MM.1S (cell line): Measurements from ENCODE around the gene BRIX1.

Source experiments
- DNase-seq: peaks from one replicate; pipeline ENCODE4 v3.0.0-alpha.2; 2015
- H2AFZ ChIP-seq: fragments of 300-600 bp; sonication (generic); 2 replicates; pipeline ENCODE4 v1.6.0; 2016; ENCODE audit warnings: antibody characterized with exemption, low read length
- H3F3A ChIP-seq: fragments of 300-600 bp; sonication (generic); 2 replicates; pipeline ENCODE4 v1.6.1; 2016; ENCODE audit warnings: mild to moderate bottlenecking, antibody characterized with exemption, low read length, moderate library complexity, mixed read lengths; ENCODE audit not compliant: insufficient read depth
- H3K27ac ChIP-seq: fragments of 300-600 bp; sonication (generic); 2 replicates; pipeline ENCODE4 v1.5.1; 2016; ENCODE audit warnings: mild to moderate bottlenecking, low read length
- H3K27me3 ChIP-seq: fragments of 300-600 bp; sonication (generic); replicated peaks from 2 replicates; pipeline ENCODE4 v1.6.0; 2016; ENCODE audit warnings: low read length; ENCODE audit not compliant: insufficient read depth
- H3K36me3 ChIP-seq: fragments of 300-600 bp; sonication (generic); replicated peaks from 2 replicates; pipeline ENCODE4 v1.6.1; 2016; ENCODE audit warnings: mild to moderate bottlenecking, low read length, mixed read lengths; ENCODE audit not compliant: insufficient read depth
- H3K4me1 ChIP-seq: fragments of 300-600 bp; sonication (generic); 2 replicates; pipeline ENCODE4 v1.6.1; 2016; ENCODE audit warnings: low read length, mixed read lengths
- H3K4me2 ChIP-seq: fragments of 300-600 bp; sonication (generic); 2 replicates; pipeline ENCODE4 v1.6.0; 2016; ENCODE audit warnings: low read depth, low read length
- H3K4me3 ChIP-seq: fragments of 300-600 bp; sonication (generic); 2 replicates; pipeline ENCODE4 v1.5.1; 2016; ENCODE audit warnings: low read length, mixed read lengths
- H3K79me2 ChIP-seq: fragments of 300-600 bp; sonication (generic); 2 replicates; pipeline ENCODE4 v1.6.1; 2016; ENCODE audit warnings: mixed run types, low read length, mixed read lengths
- H3K9ac ChIP-seq: fragments of 300-600 bp; sonication (generic); 2 replicates; pipeline ENCODE4 v1.6.1; 2016; ENCODE audit warnings: low read length, mixed read lengths
- H3K9me2 ChIP-seq: fragments of 300-600 bp; sonication (generic); replicated peaks from 2 replicates; pipeline ENCODE4 v1.6.1; 2016; ENCODE audit warnings: mild to moderate bottlenecking, low read length, mixed read lengths; ENCODE audit not compliant: insufficient read depth
- H3K9me3 ChIP-seq: fragments of 300-600 bp; sonication (generic); replicated peaks from 2 replicates; pipeline ENCODE4 v1.6.1; 2016; ENCODE audit warnings: mild to moderate bottlenecking, low read length, mixed read lengths; ENCODE audit not compliant: insufficient read depth
- H4K20me1 ChIP-seq: fragments of 300-600 bp; sonication (generic); 2 replicates; pipeline ENCODE4 v1.6.1; 2016; ENCODE audit warnings: mild to moderate bottlenecking, low read length, moderate library complexity, mixed read lengths; ENCODE audit not compliant: insufficient read depth
- CTCF ChIP-seq: fragments of 300-600 bp; sonication (generic); IDR thresholded peaks from 2 replicates; pipeline ENCODE4 v1.5.1; 2016; ENCODE audit warnings: antibody characterized with exemption, low read length, mixed read lengths
- EZH2 ChIP-seq: fragments of 300-600 bp; sonication (generic); optimal IDR thresholded peaks from 2 replicates; pipeline ENCODE3; 2017; ENCODE audit warnings: low read depth, mild to moderate bottlenecking, antibody characterized with exemption, low read length, mixed read lengths
- EZH2phosphoT487 ChIP-seq: fragments of 300-600 bp; sonication (generic); IDR thresholded peaks from 2 replicates; pipeline ENCODE4 v1.6.1; 2018; ENCODE audit warnings: antibody characterized with exemption, low read length

The BRIX1 gene

DNA sequence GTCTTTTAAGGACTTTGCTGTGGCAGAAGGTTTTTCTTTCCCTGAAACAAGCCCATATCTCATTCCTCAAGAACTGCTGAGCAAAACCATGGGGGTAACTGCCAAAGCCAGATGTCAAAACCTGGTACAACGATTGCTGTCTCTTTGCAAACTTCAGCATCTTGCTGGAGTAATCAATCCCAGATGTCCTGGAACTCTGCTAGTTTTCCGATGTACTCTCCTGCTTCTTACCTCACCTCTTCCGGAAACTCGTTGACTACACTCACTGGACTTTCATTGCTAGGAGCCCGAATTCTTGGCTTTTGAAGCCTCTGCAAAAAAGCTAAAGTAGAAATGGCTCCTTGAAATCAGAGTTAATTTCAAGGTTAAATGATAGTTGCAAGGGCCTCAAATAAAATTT is 23.5 kb upstream of the BRIX1 start:
- Histone ChIP-seq H3K9ac (no peak overlapping the region), H3K36me3 (no peaks in the 10 kb centered on the region)

GRCh38 chr5:34892414-34892813 is 23.1 kb upstream of the BRIX1 start:
- no peak overlapping the region for H3K4me3 ChIP-seq
- no peak for TF ChIP-seq CTCF
- no peak for TF ChIP-seq EZH2phosphoT487
- no peak for TF ChIP-seq EZH2
- no peaks in the 10 kb centered on the region for H3K9me3 ChIP-seq
- H3K4me1 ChIP-seq: no peaks in the 10 kb centered on the region
- H3K36me3 ChIP-seq: no peaks in the 10 kb centered on the region
- no peak overlapping the region for H3K4me2 ChIP-seq
- no peak overlapping the region for H2AFZ ChIP-seq
- H3K9me2 ChIP-seq: no peaks in the 10 kb centered on the region
- H3F3A ChIP-seq: no peaks in the 10 kb centered on the region
- DNase-seq: no peak
- H4K20me1 ChIP-seq: no peaks in the 10 kb centered on the region
- H3K27ac ChIP-seq: no peak overlapping the region
- no peaks in the 10 kb centered on the region for H3K27me3 ChIP-seq
- H3K79me2 ChIP-seq: no peaks in the 10 kb centered on the region
- H3K9ac ChIP-seq: no peak overlapping the region

More for the DNA sequence above, 23.5 kb upstream of the BRIX1 start:
- H3K4me2 ChIP-seq: no peak overlapping the region
- H3K4me3 ChIP-seq: no peak overlapping the region
- no peaks in the 10 kb centered on the region for H3F3A ChIP-seq
- DNase-seq: no peak
- no peak overlapping the region for H3K27ac ChIP-seq
- H3K4me1 ChIP-seq: no peaks in the 10 kb centered on the region
- H3K27me3 ChIP-seq: no peaks in the 10 kb centered on the region
- H3K79me2 ChIP-seq: no peaks in the 10 kb centered on the region
- H3K9me2 ChIP-seq: no peaks in the 10 kb centered on the region
- no peak overlapping the region for H2AFZ ChIP-seq
- no peaks in the 10 kb centered on the region for H4K20me1 ChIP-seq
- H3K9me3 ChIP-seq: no peaks in the 10 kb centered on the region
- no peak for TF ChIP-seq EZH2
- TF ChIP-seq EZH2phosphoT487: no peak
- no peak for TF ChIP-seq CTCF

DNA sequence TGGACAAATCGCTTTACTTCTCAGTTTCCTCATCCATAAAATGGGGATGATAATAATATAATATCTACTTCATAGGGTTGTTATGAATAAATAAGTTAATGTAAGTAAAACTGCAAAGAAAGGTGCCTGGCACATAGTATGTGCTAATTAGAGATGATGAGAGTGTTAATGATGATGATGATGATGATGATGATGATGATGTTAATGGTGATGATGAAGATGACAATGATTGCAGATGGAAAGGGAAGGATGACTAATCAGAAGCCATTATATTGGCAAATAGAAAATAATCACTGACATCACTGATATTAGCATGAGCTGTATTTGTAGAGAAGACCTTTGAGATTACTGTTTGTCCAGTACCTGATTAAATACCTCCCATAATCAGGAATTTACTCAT is 20.8 kb upstream of the BRIX1 start:
- H3K79me2 ChIP-seq: no peaks in the 10 kb centered on the region
- H3K36me3 ChIP-seq: no peaks in the 10 kb centered on the region
- no peak overlapping the region for H3K4me3 ChIP-seq
- H3K9me3 ChIP-seq: no peaks in the 10 kb centered on the region
- H3K9ac ChIP-seq: no peak overlapping the region
- H4K20me1 ChIP-seq: no peaks in the 10 kb centered on the region
- no peaks in the 10 kb centered on the region for H3F3A ChIP-seq
- no peak for TF ChIP-seq EZH2
- no peak for TF ChIP-seq EZH2phosphoT487
- no peak for TF ChIP-seq CTCF
- no peak overlapping the region for H3K27ac ChIP-seq
- no peaks in the 10 kb centered on the region for H3K27me3 ChIP-seq
- H3K4me2 ChIP-seq: no peak overlapping the region
- H2AFZ ChIP-seq: no peak overlapping the region
- DNase-seq: no peak
- no peaks in the 10 kb centered on the region for H3K9me2 ChIP-seq
- H3K4me1 ChIP-seq: no peaks in the 10 kb centered on the region
